ENCODE data around the gene RAB4A. TPM values are rescaled to one million over a fixed set of nuclear protein-coding genes. Genes with fewer than 3 reads are reported as not detected.

Gene RAB4A
- total and polyA plus RNA-seq, 2 of the 8 experiments (the other 6 are each of a cell fraction or from before 2014, with no cell fraction given) = 13.3 to 68.8 TPM

DNA sequence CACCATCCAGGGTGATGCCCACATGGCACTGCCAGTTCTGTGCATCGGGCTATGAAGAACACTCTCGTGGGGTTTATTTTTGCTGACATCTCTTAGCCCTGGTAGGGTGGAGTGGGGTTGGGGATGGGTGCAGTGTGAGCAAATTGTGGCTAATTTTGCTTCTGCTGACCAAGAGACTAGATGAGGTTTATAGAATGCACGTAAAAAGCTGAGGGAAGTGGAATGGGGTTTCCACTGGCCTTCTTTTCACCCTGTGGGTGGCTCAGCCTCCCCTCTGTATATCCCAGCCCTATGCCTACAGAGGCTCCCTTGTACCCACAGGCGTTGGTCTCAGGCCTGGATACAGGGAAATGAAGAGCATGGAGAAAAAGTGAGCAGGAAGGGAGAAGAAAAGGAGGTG, 44.1 kb upstream of the RAB4A start (continued):
- TF ChIP-seq, protein P1, sequence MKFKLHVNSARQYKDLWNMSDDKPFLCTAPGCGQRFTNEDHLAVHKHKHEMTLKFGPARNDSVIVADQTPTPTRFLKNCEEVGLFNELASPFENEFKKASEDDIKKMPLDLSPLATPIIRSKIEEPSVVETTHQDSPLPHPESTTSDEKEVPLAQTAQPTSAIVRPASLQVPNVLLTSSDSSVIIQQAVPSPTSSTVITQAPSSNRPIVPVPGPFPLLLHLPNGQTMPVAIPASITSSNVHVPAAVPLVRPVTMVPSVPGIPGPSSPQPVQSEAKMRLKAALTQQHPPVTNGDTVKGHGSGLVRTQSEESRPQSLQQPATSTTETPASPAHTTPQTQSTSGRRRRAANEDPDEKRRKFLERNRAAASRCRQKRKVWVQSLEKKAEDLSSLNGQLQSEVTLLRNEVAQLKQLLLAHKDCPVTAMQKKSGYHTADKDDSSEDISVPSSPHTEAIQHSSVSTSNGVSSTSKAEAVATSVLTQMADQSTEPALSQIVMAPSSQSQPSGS (IDR thresholded peaks at IDR 0.05; ENCODE audit: low read length) = no peak
